ENCODE results near the gene CCNG2. TPM values are rescaled to one million over a fixed set of nuclear protein-coding genes. Genes with fewer than 3 reads are reported as not detected.
A peak's percentile ranks its signal among the peaks of the same experiment; 100 is the strongest.

CCNG2 gene
- total and polyA plus RNA-seq, 2 of the 4 experiments (the other 2 are of a cell fraction), result 11.3 to 14.9 TPM

DNA sequence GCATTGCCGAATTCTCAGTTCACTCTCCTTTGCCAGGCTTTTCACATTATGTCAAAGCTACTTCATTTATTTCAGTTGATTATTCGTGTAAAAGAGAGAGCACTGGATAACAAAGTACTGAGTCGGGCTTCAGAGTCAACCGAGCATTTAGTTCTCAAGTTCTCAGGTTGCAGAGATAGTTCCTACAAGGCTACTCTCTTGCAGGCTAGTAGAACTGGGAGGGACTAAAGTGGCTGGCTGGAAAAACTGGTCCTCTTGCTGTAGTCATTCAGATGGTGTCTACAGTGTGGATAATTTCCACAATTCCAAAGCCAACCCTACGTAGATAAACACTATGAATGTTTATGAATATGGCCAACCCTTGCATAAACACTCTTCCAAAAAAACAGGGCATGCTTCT is 4.6 kb upstream of the CCNG2 start:
- H3K23ac ChIP-seq (ENCODE audit: low read depth, low read length), result no peak overlapping the region
- CTCF ChIA-PET, result interaction anchor here (0.6 kb wide), 1 partner anchor 43 kb away, joined by 7 read pairs; no protein-coding TSS in a partner anchor
- WGBS, 2 experiments (ENCODE audit: extremely low coverage in 2 of 2, insufficient read length in 1 of 2), result no CpG with 5 or more reads among the region's 5 CpGs
- no peak overlapping the region for H3K9ac ChIP-seq (ENCODE audit: low read depth, low read length)
- H3K56ac ChIP-seq (ENCODE audit: extremely low read depth, insufficient read depth, low read length), result no peak overlapping the region
- no peak overlapping the region for H2BK20ac ChIP-seq (ENCODE audit: low read depth, low read length)
- H2BK120ac ChIP-seq (ENCODE audit: low read depth, low read length), result no peak overlapping the region
- H3K27ac ChIP-seq (ENCODE audit: insufficient read depth, low read length), result no peak overlapping the region
- peaks cover 8% of the 10 kb centered on the region for H3K27me3 ChIP-seq (ENCODE audit: control insufficient read depth, insufficient read depth, low read length)
- H4K91ac ChIP-seq (ENCODE audit: insufficient read depth, low read depth, low read length), result no peak overlapping the region
- H4K5ac ChIP-seq (ENCODE audit: low read depth, low read length), result no peak overlapping the region
- intact Hi-C loops (cut with micrococcal nuclease) (loop anchor here (5.0 kb wide), 1 partner anchor 55 kb away; no protein-coding TSS in a partner anchor), dilution Hi-C loops (cut with HindIII; ENCODE audit: low sequenced_read_pairs, unreplicated experiment) (no loop called here), in situ Hi-C loops (cut with MboI; ENCODE audit: low sequenced_read_pairs) (loop anchor here (25.0 kb wide), 1 partner anchor 390 kb away; no protein-coding TSS in a partner anchor)
- BruUV-seq (replicated peaks), result no TSS peak
- DNase-seq, result peak; percentile 69
- H3K4me2 ChIP-seq (ENCODE audit: low read depth, low read length), result peak overlapping the region; percentile 73
- H2AK5ac ChIP-seq (ENCODE audit: low read depth, low read length), result no peak overlapping the region
- no peaks in the 10 kb centered on the region for H3K4me1 ChIP-seq (ENCODE audit: control insufficient read depth, insufficient read depth, low read length)
- H3K9me1 ChIP-seq (ENCODE audit: insufficient read depth, low read length), result no peaks in the 10 kb centered on the region
- H3K4me3 ChIP-seq (ENCODE audit: insufficient read depth, low read depth, low read length), result no peak overlapping the region
- peak; percentile 52 for ATAC-seq (ENCODE audit: low read depth)
- H3K36me3 ChIP-seq (ENCODE audit: control insufficient read depth, insufficient read depth, low read length), result no peaks in the 10 kb centered on the region
- no peak overlapping the region for H2AFZ ChIP-seq (replicated peaks; ENCODE audit: low read length, poor library complexity)
- H3K18ac ChIP-seq (ENCODE audit: low read depth, low read length), result no peak overlapping the region
- H3K9me3 ChIP-seq (ENCODE audit: control insufficient read depth, insufficient read depth, low read length), result no peaks in the 10 kb centered on the region
- no peak overlapping the region for H3K4ac ChIP-seq (ENCODE audit: low read depth, low read length)
- H4K8ac ChIP-seq (ENCODE audit: low read depth in 2 of 2, low read length in 2 of 2), result no peak overlapping the region
- POLR2A ChIA-PET (ENCODE audit: unreplicated experiment), result interaction anchor here (0.7 kb wide), 1 partner anchor 87 kb away, joined by 3 read pairs; no protein-coding TSS in a partner anchor
- no peak overlapping the region for H2BK15ac ChIP-seq (ENCODE audit: low read depth, low read length)
- TF ChIP-seq RFX5 (IDR thresholded peaks at IDR 0.05; ENCODE audit: low read depth, low read length) (no peak), FOS (IDR thresholded peaks at IDR 0.05; ENCODE audit: low read depth, low read length) (no peak), CEBPB (IDR thresholded peaks at IDR 0.05; ENCODE audit: low read depth, low read length) (no peak)
- TF ChIP-seq, protein P1, sequence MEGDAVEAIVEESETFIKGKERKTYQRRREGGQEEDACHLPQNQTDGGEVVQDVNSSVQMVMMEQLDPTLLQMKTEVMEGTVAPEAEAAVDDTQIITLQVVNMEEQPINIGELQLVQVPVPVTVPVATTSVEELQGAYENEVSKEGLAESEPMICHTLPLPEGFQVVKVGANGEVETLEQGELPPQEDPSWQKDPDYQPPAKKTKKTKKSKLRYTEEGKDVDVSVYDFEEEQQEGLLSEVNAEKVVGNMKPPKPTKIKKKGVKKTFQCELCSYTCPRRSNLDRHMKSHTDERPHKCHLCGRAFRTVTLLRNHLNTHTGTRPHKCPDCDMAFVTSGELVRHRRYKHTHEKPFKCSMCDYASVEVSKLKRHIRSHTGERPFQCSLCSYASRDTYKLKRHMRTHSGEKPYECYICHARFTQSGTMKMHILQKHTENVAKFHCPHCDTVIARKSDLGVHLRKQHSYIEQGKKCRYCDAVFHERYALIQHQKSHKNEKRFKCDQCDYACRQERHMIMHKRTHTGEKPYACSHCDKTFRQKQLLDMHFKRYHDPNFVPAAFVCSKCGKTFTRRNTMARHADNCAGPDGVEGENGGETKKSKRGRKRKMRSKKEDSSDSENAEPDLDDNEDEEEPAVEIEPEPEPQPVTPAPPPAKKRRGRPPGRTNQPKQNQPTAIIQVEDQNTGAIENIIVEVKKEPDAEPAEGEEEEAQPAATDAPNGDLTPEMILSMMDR (conservative IDR thresholded peaks at IDR 0.05; ENCODE audit: low read depth, low read length), result no peak
- no peaks in the 10 kb centered on the region for H4K20me1 ChIP-seq (ENCODE audit: insufficient read depth, low read length)
- H2AK9ac ChIP-seq (replicated peaks; ENCODE audit: low read depth, low read length, poor library complexity), result no peak overlapping the region
- H3K14ac ChIP-seq (replicated peaks; ENCODE audit: low read depth, low read length), result no peak overlapping the region
- no peak overlapping the region for H2BK5ac ChIP-seq (ENCODE audit: low read depth, low read length, poor library complexity, severe bottlenecking)
- H3K79me1 ChIP-seq (ENCODE audit: low read depth in 1 of 2, low read length in 2 of 2), result 0 out of 4 replicates have a peak, but pooled peaks cover 0 to 2% of the 10 kb centered on the region in 2 experiments

Data from IMR-90 (cell line).